ENCODE measurements around the gene LMNTD2.
"Not testable (repeated sequence)": the region's sequence is repeated elsewhere in the genome, so short reads cannot be mapped to it uniquely, and the experiment has no call there.

The LMNTD2 gene

DNA sequence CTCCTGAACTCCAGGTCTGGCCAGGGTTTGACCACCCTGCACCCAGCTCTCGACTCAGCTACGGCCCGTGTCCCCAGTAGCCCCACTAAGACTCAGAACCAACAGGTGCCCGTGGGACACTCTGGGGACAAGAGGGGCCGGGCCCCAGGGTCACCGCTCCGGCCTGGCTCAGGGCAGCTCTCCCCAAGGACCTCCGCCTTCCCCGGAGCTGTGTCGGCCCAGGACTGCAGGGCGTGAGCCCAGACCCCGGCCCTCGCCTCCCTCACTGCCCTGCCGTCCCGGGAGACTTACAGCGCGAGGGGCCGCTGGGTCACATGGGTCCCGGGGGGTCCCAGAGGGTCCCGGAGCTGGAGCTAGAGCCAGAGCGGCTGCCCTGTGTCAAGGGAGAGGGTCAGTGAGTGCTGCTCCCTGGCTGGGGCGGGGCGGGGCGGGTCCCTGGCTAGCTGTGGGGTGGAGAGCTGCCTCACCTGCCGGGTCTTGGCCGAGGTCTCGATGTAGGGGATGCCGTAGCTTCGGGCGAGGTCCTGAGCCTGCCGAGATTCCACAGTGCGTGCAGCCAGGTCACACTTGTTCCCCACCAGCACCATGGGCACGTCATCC is 27.5 kb downstream of the LMNTD2 start:
- DNase-seq (ENCODE audit: low read depth), result no peak

DNA sequence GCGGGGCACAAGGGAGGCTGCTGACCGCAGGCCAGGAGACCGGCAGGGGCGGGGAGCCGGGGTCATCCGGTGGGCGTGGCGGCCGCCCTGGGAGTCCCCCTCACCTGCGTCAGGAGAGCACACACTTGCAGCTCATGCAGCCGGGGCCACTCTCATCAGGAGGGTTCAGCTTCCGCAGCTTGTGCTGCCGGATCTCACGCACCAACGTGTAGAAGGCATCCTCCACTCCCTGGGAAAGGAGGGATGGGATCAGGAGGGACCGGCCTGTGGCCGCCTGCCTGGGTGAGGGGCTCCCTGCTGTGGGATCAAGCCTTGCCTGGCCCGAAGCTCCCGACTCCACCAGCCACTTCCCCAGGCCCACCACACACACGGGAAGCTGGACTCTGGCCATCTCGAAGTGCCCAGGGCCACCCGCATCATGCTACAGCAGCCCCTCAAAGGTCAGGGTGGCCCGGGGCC is 28.0 kb downstream of the LMNTD2 start:
- DNase-seq (ENCODE audit: low read depth), result no peak

DNA sequence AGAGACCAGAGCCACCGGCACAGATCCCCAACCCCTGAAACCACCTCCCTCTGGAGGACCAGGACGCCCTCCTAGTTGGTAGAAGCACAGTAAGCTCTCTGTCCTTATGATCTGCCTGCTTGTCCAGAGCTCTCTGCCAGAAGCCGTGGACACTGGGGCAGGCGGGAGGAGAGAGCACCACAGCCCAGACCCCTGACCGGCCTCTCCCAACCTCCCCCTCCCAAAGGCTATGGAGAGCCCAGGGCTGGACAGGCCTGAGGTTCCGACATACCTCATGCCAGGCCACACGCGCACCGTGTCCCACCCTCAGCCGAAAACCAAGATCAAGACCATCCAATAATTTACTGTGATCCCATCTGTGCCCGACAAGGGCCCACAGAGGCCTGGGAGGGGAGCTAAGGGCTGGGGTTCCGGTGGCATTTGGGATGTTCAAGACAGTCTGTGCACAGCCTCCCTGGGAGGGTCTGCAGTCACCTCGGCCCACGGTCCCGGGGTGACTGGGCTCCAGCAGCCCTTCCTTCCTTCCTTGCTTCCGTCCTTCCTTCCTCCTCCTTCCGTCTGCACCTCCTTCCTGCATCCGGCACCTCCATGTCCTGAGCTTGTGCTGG is 28.5 kb downstream of the LMNTD2 start:
- no peak for DNase-seq (ENCODE audit: low read depth)

DNA sequence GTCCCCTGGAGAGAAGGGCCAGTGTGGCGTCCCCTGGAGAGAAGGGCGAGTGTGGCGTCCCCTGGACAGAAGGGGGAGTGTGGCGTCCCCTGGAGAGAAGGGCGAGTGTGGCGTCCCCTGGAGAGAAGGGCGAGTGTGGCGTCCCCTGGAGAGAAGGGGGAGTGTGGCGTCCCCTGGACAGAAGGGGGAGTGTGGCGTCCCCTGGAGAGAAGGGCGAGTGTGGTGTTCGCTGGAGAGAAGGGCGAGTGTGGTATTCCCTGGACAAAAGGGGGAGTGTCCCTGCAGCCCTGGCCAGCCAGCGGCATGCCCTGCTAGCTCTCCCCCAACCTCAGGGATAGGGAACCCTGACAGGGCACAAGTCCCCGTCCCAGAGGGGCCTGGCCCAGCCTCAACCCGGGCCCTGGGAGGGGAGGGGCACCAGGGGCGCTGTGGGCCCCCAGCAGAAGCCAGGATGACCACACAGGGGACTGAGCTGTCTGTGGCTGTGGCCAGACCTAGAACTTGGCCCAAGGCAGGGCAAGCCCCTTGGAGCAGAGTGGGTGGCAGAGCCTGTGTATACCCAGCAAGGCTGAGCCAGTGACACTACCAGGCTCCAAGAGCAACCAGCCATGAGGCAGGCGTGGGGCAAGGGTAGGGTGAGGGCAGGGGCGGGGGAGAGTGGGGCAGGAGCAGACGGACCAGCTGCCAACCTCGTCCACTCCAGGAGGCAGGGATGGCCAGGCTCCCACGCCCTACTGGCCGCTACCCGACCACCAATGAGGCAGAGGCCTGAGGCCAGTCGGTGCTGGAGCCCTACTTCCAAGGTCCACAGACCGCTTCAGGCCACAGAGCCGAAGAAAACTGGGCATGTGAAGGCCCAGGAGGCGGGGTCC is 29.3 kb downstream of the LMNTD2 start:
- DNase-seq (ENCODE audit: low read depth), result no peak

DNA sequence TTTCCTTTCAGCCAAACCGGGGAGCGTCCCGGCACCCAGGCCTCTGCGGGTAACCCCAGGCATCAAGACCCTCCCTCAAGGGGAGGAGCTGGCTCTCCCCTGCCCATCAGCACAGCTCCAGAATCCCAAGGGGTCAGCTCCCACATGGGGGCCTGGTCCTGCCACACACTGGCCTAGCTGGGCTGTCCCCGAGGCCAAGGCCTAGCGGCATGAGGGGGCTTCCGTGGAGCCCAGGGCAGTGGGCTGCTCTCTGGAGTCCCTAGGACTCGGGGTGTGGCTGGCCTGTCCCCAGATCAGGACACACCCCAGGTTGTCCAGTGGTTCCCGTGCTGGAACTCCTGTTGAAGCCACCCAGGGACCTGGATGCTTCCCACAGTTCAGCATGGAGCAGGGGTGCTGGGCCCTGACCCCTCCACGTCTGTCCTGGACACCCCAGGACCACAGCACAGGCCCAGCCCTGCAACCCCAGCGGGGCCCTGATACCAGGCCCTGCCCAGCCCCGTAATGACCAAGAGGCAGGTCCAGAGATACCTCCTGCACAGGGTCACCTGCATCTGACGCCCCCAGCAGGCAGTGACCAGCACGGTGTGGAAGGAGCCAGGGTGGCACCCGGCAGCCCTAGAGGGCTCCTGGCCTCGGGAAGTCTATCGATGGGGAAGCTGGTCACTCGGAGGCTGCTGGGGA is 30.7 kb downstream of the LMNTD2 start:
- no peak for DNase-seq (ENCODE audit: low read depth)

DNA sequence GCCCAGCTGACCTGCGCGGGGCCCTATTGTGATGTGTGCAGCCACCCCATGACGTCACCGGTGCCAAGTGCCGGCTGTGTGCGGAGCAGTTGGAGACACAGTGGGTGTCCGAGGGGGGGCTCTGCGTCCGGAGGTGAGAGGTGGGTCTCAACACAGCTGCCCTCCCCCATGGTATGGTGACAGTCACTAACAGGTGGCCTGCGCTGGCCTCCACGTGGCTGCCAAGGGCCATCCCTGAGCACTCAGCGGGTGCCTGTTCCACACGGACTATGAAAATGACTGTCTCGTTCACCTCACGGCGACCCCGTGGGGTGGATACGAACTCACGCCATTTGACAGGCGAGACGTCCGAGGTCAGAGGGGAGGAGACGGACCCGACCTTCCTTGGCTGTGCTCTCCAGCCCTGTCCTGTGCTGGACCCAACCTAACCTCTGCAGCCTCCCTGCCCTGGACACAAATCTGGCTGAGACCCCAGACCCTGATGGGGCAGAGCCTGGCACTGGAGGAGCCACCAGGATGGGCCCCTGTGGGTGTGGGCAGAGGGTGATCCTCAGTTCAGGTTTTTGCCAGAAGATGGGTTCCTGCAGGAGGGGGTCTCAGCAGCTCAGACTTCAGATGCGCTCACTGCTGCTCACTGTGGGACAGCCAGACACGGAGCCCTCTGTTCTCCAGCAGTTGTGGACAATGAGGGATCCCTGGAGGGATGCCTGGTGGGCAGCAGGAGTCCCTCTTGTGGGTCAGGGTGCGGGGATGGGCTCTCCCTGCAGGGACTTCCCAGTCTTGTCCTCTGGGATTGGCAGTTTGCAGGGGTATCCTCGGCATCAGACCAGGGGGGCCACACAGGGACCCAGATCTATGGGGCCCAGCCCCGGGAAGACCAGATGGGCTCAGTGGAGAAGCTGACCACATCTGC is 31.5 kb downstream of the LMNTD2 start:
- DNase-seq (ENCODE audit: low read depth), result no peak

DNA sequence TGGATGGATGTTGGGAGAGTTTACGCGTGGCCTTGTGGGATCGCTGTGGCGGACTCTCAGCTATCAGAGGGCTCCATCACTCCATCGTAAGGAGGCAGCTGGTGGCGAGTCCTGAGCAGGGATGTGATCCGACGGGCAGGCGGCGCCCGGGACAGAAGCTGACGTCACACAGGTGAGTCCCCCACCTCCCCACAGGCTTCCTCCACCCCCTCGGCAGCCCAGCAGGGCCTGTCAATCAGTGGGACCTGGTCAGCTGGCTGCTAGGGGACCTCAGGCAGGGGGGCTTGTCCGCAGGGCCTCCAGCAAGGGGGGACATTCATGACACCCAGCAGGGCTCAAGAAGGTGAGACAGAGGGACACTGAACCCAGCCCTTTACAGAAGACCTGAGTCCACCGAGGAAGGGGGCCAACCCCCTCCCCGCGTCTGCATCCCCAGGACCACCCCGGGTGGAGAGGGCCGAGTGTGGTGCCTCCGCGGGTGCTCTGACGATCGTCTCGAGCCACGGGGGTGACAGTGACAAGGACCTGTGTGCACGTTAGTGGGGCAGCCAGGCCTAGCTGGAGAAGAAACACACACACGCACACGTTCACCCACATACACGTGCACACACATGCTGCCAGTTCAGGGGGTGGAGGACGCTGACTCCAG is 32.2 kb downstream of the LMNTD2 start:
- DNase-seq (ENCODE audit: low read depth), result no peak

DNA sequence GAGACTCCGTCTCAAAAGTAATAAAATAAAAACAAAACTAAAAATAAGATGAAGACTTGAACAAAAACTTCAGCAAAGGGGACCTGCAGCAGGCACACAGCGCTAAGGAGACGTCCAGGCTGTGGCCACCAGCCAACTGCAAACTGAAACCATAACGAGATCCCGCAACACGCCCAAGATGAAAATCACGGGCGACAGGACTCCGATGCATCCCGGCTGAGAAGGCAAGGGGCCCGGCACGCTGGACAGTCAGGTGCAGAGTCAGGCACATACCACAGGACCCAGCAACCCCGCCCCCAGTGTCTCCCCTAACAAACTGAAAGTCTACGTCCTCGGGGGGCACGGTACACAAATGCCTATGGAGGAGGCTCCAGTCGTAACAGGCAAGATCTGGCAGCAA is 34.3 kb downstream of the LMNTD2 start:
- no peak for DNase-seq (ENCODE audit: low read depth)

DNA sequence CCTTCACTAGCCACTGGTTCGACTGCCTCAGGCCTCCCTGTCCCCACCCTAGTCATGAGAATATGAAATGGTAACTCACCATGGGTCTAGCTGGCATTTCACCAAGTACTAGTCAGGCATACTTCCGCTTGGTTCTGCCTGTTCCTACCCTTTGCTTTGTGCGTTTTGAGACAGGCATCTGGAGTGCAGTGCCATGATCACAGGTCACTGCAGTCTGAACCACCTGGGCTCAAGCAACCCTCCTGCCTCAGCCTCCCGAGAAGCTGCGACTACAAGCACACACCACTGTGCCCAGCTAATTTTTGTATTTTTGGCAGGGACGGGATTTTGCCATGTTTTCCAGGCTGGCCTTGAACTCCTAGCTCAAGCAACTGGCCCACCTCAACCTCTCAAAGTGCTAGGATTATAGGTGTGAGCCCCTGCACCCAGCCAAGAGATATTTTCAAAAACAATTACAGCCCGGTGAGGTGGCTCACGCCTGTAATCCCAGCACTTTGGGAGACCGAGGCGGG is 39.3 kb downstream of the LMNTD2 start:
- no peak for DNase-seq (ENCODE audit: low read depth)

DNA sequence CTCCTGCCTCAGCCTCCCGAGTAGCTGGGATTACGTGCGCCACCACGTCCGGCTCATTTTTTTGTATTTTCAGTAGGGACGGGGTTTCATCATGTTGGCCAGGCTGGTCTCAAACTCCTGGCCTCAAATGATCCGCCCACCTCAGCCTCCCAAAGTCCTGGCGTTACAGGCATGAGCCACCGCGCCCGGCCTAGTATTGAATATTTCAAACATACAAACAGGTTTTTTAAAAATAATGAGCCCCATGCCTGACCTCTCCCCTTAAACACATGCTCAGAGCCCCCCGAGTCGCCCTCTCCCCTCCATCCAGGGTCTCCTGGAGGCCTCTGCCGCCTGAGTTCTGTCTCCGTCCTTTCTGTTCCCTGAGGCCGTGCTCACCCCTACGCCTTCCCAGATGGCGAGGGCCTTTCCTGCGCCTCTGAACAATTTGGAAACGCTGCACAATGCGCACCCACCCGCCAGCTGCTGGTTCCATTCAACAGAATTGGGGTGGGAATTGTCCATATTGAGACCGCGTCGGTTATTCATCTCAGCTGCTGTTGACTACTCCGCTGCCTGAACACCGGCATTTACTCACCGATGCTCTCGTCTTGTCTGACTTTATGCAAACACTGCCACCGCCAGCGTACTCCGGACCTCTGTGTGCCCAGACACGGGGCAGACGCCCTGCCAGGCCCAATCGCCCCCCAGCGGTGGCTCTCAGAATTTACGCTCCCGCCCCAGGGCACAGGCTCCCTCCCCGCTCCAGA is 39.9 kb downstream of the LMNTD2 start:
- no peak for DNase-seq (ENCODE audit: low read depth)

DNA sequence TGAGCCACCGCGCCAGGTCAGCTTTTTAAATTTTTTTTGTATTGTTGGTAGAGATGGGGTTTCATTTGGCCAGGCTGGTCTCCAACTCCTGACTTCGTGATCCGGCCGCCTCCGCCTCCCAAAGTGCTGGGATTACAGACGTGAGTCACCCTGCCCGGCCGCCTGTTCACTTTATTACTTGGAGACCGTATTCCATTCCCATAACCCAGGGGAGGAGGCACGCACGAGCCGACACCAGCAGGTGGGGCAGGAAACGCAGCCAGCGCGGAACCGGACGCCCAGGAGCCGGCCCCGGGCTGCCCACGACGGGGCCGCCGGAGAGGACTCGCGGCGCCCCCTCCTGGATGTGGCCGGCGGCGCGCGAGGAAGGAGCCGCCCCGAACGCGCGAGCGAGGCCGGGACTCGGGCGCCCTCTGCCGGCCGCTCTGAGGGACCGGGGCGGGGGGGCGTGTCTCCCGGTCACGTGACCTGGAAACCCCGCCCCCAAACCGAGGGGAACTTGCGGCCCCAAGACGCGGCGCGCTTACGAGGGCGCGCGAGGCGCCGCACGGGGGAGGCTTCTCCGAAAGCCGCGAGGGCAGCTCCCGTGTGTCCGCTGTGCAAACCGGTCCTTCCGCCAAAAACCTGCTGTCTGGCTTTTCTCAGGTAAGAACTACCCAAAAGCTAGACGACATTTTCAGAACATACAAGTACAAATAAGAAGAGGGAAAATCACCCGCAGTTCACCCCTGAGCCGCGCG is 41.9 kb downstream of the LMNTD2 start:
- DNase-seq (ENCODE audit: low read depth), result peak; percentile 78

DNA sequence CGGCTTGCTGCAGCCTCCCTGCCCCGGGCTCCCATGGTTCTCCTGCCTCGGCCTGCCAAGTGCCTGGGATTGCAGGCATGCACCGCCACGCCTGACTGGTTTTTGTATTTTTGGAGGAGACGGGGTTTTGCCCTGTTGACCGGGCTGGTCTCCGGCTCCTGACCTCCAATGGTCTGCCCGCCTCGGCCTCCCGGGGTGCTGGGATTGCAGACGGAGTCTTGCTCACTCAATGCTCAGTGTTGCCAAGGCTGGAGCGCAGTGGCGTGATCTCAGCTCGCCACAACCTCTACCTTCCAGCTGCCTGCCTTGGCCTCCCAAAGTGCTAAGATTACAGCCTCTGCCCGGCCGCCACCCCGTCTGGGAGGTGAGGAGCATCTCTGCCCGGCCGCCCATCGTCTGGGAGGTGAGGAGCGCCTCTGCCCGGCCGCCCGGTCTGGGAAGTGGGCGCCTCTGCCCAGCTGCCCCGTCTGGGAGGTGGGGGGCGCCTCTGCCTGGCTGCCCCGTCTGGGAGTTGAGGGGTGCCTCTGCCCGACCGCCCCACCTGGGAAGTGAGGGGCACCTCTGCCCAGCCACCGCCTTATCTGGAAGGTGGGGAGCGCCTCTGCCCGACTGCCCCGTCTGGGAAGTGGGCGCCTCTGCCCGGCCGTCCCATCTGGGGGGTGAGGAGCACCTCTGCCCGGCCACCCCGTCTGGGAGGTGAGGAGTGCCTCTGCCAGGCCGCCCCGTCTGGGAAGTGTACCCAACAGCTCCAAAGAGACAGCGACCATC is 43.4 kb downstream of the LMNTD2 start:
- DNase-seq (ENCODE audit: low read depth), result not testable (repeated sequence)

DNA sequence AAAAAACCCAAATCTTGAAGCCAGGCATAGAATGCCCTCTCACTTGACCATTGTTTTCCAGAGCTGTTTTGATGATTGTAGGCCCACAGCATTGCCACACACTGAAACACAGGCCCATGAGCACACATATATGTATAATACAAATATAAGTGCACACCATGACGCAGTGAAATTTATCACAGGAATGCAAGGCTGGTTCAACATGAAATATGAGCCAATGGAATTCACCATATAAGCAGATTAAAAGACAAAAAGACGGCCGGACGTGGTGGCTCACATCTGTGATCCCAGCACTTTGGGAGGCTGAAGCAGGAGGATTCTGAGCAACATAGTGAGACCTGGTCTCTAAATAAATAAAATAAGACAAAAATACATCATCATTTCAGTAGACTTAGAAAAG is 44.1 kb downstream of the LMNTD2 start:
- no peak for DNase-seq (ENCODE audit: low read depth)

DNA sequence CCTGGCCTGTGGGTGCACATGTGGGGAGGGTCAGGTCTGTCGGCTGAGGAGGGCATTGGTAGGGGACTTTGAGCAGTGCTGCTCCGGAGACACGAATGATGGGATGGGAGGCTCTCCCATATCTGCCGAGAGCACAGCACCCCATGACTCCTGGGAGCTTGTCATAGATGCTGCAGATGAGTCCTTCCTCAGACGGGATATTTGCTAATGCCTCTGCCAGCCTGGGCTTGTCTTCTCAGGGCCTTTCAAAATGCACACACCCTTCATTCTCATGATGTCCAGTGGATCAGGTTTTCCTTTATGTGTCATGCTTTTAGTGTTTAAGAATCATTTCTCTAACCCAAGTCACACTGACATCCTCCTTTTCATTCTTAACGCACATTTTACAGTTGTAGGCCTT is 45.4 kb downstream of the LMNTD2 start:
- DNase-seq (ENCODE audit: low read depth), result no peak

DNA sequence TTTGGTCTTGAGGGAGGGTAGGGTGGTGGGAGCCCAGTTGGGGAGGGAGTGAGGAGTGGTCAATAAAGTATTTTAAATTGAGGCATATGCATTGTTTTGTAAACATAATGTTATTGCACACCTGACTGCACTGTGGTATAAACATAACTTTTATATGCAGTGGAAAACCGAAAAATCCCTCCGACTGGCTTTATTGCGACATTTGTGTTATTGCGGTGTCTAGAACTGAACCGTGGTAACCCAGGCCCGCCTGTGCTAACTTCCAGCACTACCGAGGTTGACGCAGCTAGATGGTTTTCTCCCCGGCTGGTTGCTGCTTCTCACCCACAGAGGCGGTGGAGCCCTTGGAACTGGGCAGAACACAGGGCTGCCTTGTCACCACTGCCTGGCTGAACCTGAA is 45.9 kb downstream of the LMNTD2 start:
- DNase-seq (ENCODE audit: low read depth), result no peak

DNA sequence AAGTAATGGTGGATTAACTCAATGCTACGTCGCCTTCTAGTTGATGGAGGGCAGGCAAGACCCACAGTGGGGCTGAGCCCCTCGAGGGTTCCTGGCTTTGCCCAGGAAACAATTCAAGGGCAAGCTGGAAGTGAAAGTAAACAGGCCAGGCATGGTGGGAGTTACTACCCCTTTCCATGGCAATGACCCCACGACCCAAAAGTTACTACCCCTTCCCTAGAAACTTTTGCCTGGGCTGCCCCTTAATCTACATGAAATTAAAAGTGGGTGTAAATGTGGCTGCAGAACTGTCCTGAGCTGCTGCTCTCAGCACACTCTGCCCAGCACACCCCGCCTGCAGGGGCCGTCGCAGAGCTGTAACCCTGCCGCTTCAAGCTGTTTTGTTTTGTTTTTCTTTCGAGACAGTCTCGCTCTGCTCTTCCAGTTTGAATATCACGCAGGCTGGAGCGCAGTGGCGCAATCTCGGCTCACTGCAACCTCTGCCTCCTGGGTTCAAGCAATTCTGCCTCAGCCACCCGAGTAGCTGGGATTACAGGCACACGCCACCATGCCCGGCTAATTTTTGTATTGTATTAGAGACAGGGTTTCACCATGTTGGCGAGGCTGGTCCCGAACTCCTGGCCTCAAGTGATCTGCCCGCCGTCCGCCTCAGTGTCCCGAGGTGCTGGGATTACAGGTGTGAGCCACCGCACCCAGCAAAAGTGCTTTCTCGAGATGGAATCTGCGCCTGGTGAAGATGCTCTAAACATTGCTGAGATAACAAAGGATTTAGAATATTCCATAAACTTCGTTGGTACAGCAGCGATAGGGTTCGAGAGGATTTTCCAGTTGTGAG is 47.6 kb downstream of the LMNTD2 start:
- DNase-seq (ENCODE audit: low read depth), result no peak

DNA sequence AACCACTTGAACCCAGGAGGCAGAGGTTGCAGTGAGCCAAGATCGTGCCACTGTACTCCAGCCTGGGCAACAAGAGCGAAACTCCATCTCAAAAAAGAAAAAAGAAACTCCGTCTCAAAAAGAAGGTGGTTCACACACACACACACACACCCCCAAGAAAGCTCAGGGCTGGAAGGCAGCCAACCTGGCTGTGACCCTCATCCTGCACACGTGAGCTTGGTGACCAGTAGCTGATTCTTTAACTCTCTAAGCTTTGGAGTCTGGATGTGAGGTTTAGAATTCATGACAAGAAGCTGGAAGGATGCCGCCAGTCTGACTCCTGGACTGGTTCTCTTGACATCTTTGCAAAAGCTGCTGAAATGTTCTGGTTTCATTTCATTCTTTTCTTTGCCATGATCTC is 51.6 kb downstream of the LMNTD2 start:
- no peak for DNase-seq (ENCODE audit: low read depth)

All from stimulated activated CD8-positive, alpha-beta memory T cell treated with anti-CD3 and anti-CD28 coated beads, Interleukin-4, amount 100 ng/mL, for 24 hours (primary cell).